ENCODE measurements around the gene GREB1L.

DNA sequence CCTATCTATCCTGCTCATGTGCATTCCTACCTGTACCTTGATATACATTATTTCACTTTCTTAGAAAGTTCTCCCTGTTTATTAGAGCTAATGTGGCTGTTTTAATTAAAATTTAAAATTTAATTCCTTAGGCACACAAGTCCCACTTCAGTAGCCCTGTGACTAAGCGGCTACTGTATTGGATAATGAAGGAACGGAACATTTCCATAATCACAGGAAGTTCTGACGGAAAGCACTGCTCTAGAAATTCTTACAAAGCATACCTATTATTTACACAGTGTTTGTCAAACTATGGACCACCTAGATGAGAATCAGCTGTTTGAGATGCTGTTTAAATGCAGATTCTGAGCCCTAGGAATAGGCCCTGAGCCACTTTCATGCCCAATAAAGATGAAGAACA is 13.2 kb downstream of the GREB1L start:
- TF ChIP-seq EZH2 (IDR thresholded peaks at IDR 0.05; ENCODE audit: borderline replicate concordance, low read length): no peak
- TF ChIP-seq, protein P1, sequence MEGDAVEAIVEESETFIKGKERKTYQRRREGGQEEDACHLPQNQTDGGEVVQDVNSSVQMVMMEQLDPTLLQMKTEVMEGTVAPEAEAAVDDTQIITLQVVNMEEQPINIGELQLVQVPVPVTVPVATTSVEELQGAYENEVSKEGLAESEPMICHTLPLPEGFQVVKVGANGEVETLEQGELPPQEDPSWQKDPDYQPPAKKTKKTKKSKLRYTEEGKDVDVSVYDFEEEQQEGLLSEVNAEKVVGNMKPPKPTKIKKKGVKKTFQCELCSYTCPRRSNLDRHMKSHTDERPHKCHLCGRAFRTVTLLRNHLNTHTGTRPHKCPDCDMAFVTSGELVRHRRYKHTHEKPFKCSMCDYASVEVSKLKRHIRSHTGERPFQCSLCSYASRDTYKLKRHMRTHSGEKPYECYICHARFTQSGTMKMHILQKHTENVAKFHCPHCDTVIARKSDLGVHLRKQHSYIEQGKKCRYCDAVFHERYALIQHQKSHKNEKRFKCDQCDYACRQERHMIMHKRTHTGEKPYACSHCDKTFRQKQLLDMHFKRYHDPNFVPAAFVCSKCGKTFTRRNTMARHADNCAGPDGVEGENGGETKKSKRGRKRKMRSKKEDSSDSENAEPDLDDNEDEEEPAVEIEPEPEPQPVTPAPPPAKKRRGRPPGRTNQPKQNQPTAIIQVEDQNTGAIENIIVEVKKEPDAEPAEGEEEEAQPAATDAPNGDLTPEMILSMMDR (conservative IDR thresholded peaks at IDR 0.05 in 1 of 2, IDR thresholded peaks at IDR 0.05 in 1 of 2; ENCODE audit: extremely low read depth in 1 of 2, insufficient read depth in 1 of 2, low read depth in 1 of 2, low read length in 2 of 2): no peak

Measured in mammary epithelial cell (primary cell).